LNCaP clone FGC (cell line): ENCODE data around the gene ALPI.
"Not testable (repeated sequence)": the region's sequence is repeated elsewhere in the genome, so short reads cannot be mapped to it uniquely, and the experiment has no call there.

Experiments used
- DNase-seq: peaks from one replicate; pipeline ENCODE4 v3.0.0-alpha.2; 2011; ENCODE audit warnings: low read depth
- H3K4me3 ChIP-seq: 2 replicates; pipeline ENCODE4 v1.5.1; 2011; ENCODE audit warnings: mild to moderate bottlenecking, low read depth, low read length, control low read depth
- CTCF ChIP-seq: IDR thresholded peaks from 2 replicates; pipeline ENCODE4 v1.5.1; 2012; ENCODE audit warnings: mild to moderate bottlenecking; ENCODE audit not compliant: control insufficient read depth, insufficient read depth; ENCODE audit errors: extremely low read depth

The ALPI gene

DNA sequence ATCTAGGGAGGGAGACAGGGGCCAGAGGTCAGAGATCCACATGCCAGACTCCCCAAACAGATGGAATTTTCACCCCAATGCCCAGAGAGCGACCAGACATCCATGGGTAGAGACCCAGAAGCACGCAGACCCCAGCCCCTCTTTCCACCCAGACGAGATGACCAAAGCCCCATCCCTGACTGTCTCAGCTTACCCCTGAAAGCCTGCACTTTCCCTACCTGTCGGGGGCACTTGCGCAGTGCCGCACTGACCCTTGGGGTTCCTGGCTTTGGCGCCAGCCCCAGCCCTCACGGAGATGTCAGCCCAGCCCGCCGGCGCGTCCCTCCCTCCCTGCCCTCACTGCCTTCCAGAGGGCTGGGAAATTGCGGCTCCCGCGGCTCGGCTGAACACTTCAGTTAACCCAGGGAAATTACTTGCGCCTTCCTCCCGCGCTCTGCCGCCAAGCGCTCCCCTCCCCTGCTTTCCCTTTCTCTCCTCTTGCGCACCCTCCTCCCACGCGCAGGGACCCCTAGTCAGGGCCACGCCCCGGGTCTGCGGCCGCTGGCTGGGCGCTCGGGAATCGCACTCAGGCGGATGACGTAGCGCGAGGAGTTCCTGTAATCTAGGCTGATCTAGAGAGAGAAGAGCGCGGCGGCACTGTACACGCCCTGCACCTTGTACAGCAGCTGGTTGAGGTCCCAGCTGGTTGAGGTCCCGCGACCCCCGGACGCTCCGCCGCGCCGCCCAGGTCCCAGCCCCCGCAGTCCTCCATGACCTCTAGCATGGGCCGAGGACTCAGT lies 37.3 kb upstream of the ALPI start:
- no peak for DNase-seq
- TF ChIP-seq CTCF, result no peak
- no peak overlapping the region for H3K4me3 ChIP-seq

- H3K4me3 ChIP-seq, result no peak overlapping the region
- TF ChIP-seq CTCF, result no peak
- no peak for DNase-seq
These were observed 36.5 kb upstream of the ALPI start for GRCh38 chr2:232419245-232420072.

DNA sequence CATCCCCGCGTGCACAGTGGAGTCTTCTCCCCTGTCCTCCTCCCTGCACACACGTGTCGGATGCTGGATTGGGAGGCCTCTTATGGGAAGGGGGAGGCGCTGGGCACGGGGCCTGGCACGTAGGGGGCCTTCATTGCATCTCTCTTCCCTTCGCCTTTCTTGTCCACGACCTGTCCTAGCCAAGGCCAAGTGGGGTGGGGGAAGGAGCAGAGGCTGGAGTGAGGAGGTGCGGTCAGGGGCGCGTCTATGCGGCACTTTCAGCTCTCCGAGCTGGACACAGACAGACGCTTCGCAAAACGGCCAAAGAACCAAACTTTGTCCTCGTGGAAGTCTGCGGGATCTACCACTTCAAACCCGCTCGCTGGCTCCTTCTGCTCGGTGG lies 35.9 kb upstream of the ALPI start:
- no peak for TF ChIP-seq CTCF
- DNase-seq, result no peak
- H3K4me3 ChIP-seq, result peak overlapping the region; percentile 44

GRCh38 chr2:232420463-232421188 lies 35.3 kb upstream of the ALPI start:
- DNase-seq, result no peak
- peak overlapping the region; percentile 44 for H3K4me3 ChIP-seq
- TF ChIP-seq CTCF, result peak; percentile 52

- DNase-seq, result no peak
- TF ChIP-seq CTCF, result no peak
- peak overlapping the region; percentile 44 for H3K4me3 ChIP-seq
These were observed 34.7 kb upstream of the ALPI start for GRCh38 chr2:232421189-232421785.

- no peak for TF ChIP-seq CTCF
- no peak overlapping the region for H3K4me3 ChIP-seq
- no peak for DNase-seq
These were observed 33.9 kb upstream of the ALPI start for GRCh38 chr2:232422051-232422450.

DNA sequence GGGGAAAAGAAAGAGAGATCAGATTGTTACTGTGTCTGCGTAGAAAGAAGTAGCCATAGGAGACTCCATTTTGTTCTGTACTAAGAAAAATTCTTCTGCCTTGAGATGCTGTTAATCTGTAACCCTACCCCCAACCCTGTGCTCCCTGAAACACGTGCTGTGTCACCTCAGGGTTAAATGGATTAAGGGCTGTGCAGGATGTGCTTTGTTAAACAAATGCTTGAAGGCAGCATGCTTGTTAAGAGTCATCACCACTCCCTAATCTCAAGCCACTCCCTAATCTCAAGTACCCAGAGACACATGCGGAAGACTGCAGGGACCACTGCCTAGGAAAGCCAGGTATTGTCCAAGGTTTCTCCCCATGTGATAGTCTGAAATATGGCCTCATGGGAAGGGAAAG lies 33.0 kb upstream of the ALPI start:
- H3K4me3 ChIP-seq, DNase-seq: not testable (repeated sequence)

DNA sequence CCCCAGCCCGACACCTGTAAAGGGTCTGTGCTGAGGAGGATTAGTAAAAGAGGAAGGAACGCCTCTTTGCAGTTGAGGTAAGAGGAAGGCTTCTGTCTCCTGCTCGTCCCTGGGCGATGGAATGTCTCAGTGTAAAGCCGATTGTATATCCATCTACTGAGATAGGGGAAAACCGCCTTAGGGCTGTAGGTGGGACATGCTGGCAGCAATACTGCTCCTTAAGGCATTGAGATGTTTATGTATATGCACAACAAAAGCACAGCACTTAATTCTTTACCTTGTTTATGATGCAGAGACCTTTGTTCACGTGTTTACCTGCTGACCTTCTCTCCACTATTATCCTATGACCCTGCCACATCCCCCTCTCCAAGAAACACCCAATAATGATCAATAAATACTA lies 32.5 kb upstream of the ALPI start:
- DNase-seq, H3K4me3 ChIP-seq: not testable (repeated sequence)
